Activated CD8-positive, alpha-beta memory T cell treated with anti-CD3 and anti-CD28 coated beads, Interleukin-2, amount 50 U/mL, for 1 hour (primary cell): ENCODE data around the gene PCDH9.

Experiments used
- DNase-seq: peaks from one replicate; pipeline ENCODE4 v3.0.0-alpha.2; 2020; ENCODE audit errors: extremely low read depth

The PCDH9 gene

DNA sequence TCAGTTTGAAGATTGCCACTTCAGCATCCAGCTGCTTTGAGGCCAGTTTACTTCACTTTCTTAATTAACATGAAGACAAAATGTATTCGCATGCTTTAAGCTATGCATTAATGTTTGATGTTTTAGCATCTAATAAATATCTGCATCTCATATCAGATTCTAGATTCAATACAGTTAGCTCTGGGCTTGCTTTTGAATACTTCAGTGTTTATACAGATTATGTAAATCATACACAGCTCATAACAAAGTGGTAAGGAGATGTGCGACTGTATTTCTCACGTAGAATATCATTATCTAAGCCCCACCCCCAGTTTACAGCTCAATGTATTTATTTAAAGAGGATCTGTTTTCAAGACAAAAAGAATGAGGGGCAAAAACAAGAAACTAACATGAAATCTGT, 770.5 kb downstream of the PCDH9 start:
- DNase-seq = no peak

DNA sequence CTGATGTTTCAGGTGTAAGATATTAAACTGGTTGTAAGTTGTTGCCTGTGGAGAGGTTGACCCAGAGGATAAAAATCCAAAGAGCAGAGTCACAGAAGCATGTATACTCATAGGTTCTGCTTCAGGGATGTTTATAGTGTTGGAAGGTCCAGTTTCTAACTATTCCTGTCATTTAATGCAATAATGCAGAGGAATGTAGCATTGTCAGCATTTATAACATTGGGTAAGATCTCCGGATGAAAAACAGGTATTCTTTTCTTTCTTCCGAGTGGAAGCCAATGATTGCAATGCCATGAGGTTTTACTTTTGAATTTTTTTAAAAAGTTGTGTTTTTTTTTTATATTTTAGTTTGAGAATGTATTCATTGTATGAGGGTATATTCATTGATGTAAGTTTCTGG, 771.0 kb downstream of the PCDH9 start:
- DNase-seq = no peak

DNA sequence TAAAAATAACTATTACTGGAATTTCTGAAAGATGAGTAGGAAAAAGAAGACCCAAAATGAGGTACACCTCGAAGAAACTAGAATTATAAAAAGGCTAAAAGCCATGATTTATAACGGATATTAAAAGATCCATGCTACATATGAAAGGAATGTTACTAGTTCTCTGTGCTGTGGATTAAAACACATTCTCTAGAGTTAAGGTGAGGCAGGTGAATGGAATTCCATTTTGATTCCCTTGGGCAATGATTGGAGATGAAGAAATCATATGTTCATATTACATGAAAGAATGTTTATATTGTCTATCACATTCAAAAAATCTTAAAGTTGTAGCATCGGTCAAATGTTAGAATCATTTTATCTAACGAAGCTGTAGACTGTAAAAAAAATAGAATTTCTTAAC, 783.7 kb downstream of the PCDH9 start:
- DNase-seq = no peak

DNA sequence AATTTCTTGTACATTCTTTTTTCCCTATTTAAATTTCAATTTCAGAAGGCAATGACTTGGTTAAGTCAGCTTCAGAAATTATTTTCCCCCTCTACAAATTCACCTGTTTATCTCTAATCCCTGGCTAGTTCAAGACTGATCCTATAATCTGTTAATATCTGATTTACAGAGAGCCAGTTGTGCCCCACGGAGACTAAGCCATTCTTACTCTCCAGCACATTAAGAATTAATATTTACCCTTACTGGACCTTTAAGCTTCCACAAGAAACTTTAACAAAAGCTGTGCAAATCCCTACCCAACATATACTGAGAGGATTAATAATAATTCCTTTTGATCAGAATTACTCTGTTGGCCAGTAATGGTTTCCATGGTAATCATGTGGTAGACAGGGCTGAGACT, 786.2 kb downstream of the PCDH9 start:
- DNase-seq = no peak

DNA sequence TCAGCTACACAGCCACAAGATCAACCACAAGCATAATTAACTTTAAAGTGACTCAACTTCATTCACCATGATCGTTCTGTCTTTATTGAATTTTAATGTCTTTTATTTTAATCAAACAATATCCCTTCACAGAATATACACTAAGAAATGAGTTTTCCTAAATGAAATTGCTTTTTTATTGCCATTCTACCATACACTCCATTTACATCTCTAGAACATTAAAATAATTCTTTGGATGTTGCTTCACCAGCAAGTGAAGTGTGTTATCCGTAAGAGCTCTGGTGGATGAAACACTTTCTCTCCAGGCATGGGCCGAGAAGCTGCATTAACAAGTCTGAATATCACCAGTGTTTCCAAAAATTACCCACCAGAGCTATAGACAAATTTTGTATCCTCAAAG, 789.2 kb downstream of the PCDH9 start:
- no peak for DNase-seq

DNA sequence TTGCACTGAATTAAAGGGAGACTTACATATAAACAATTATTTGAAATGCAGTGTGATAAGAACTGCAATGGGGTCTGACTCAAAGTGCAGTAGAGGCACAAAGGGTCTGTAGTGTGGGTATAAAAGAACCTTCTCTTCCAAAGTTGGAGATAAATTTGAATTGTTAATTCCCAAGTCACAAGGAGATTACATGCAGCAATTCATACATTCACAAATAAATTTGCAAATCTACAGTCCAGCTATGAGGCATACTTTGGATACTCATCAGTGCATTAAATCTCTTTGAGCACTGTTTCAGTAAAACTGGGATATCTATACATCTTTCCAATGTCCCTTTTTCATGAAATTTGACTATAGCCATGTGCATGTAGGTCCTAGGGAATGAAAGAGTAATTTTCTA, 799.4 kb downstream of the PCDH9 start:
- DNase-seq = no peak

DNA sequence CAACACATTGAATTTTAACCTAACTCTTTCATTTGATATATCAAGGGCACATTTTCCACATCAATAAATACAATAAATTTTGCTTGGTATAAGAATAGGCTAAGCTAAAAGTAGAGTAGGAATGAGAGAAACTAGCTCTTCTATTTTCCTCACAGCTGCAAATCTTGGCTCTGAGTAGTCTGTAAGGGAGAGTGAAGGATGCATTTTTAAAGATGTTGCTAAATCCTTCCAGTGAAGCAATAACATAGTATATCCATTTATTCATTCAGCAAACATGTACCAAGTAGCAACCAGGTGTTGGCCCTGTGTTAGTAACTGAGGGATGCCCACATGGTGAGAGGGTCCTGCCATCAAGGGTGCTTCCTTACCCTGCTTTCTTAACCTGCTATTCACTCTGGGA, 799.9 kb downstream of the PCDH9 start:
- no peak for DNase-seq

DNA sequence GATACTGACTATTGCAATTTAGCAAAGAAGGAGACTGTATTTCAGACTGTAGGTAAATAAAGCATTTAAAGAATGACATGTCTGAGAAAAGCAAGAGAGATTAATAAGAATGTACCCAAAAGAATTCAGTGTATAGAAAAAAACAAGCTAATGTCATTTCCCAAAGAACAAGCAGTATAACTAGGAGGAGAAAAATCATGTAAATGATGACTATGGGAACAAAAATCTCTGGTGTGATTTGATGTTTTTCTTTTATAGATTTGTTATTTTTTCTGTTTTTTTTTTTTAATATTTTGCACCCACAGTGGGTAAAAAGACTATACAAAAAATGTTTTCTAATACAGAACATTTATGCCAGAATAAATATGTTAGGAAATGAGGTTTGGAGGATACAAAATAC, 801.0 kb downstream of the PCDH9 start:
- no peak for DNase-seq

DNA sequence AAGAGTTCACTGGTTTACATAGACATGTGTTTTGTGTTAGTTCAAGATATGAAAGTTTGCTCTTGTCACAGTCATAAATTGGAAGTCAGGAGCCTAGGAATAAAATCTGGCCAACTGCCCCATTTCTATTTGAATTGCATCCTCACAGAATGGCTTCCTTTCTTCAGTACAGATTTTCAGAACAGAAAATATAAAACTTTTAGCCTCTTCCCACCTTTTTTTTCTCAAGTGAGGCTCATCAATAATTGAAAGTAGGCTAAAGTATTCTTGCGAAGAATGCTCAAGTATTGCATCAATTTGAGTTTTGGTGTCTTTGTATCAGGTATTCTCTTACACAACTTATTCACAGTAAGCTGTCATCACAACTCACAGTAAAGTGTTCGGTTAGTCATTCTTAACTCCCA, 802.7 kb downstream of the PCDH9 start:
- no peak for DNase-seq

DNA sequence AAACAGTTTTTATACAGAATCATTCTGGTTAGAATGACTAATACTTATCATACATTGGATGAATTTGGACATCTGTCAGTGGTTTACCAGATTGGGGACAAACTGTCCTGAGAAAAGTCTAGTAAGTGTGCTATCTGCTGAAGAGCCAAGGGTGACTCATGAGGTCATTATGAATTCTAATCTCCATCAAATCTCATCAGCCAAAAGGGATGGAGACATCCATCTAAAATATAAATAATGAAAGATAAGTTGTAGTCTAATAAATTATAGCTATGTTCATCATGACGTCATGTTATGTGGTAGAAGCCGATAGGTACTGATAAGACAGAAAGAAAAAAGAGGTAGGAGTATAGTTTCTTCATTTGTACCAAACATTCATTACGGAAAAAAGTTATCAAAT, 804.4 kb downstream of the PCDH9 start:
- DNase-seq = no peak

DNA sequence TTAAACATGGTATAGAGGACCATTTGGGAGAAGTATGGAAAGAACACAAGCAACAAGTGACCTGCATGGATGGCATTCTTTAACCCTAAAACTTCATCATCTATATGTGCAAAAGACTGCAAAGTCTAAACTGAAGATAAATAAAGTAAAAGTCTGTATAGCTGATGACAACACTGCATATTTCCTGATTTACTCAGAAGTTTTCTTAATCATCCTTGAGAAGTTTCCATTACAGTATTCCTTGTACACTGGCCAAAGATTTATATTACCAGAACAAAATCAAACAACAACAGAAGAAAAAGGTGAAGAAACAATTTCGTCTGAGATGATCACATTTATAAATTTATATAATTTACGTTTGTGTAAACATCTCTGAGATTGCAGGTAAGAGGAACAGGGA, 805.7 kb downstream of the PCDH9 start:
- no peak for DNase-seq

DNA sequence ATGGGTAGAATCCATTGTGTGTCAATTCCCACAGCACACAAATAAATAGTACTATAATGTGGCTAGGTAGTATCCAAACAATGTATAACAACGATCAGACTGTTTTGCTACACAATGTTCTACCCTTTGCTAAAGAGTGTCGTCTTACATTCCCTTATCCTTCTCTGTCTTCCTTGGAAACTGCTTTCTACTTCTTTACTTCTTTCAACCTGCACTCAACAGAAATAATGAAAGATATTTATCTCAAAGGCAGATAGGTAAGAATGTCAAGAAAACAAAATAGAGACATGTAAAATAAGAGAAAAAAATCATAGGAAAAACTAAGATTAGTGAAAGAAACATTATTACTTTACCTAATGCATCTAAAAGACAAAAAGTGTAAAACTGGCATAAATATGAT, 814.7 kb downstream of the PCDH9 start:
- DNase-seq = no peak

DNA sequence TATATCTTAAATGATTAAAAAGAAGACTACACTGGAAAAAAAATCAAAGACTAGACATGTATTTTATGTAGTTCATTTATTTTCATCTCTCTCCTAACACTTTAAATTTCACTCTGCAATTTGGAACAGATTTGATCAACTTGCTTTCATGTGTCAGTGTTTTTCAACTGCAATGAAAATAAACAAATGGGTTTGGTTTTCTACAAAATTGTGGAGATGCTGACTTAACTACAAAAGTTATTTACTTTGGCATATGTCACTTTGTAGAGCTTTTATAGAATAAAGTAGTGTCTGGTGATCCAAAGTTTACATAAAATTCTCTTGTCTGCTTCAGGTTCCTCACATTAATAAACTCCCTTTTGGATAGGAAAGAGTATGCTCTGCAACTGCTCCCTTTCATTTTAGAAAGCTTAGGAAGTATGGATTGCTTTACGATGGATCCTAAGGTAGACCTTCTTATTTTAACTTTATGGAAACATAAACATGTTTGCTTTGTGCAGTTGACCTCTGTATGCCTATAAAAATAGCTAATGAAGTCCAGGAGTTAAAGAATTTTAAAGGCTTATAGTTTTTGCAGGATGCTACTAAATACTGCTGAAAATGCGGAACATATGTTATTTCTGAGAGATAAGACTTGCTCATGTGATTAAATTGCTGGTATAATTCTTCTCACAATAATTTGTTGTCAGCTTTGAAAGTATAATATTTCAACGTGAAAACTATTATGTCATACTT, 815.9 kb downstream of the PCDH9 start:
- no peak for DNase-seq

DNA sequence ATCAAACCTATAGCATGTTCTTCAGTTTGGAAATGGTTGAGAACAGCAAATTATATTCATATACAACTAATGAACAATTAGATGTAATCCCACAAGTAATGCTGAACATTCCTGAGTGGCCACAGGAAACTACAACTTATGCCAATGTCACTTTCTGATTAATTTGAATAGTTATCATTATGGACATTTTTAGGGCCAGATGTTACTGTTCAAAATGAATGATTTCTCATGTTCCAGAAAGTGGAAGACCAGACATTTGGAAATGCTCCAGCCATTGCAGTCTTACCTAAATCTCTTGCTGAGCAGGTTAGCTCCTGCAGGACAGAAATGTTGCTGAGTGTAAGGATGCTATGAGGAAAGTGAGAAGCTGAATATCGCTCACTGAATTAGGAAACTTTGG, 819.8 kb downstream of the PCDH9 start:
- DNase-seq = no peak

DNA sequence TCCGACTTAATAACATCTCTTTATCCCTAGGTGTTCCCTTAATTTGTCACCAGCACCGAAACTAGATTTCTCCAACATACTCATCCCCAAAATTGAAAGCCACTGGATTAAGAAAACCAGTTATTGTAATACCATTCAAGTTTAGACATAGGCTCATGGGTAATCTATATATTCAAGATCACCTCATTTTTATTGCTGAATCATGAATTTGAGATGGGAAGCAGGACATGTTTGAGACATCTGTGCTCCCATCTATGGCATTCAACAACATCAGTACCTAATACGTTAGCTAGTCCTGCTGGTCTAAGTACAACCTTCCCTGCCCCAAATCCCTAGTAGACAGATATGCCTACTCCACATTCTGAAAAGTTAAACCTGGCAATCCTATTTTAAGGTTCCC, 820.6 kb downstream of the PCDH9 start:
- DNase-seq = no peak

DNA sequence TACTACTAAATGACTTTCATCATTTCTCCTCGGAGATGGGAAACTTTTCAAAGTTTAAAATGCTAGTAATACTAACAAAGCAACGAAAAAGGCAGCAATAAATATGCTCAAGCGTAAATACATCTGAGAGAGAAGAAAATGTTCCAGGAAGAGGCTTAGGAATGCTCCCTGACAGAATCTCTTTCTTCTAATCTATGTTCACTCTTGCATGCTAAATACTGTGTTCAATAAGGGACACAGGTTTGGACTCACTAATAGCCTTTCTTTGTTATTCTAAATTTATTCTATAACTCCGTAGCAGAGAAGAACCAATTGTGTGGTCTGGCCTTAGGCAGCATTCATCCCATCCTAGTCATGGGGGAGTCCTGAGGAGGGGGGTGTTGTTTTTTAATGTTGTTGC, 823.0 kb downstream of the PCDH9 start:
- DNase-seq = no peak

DNA sequence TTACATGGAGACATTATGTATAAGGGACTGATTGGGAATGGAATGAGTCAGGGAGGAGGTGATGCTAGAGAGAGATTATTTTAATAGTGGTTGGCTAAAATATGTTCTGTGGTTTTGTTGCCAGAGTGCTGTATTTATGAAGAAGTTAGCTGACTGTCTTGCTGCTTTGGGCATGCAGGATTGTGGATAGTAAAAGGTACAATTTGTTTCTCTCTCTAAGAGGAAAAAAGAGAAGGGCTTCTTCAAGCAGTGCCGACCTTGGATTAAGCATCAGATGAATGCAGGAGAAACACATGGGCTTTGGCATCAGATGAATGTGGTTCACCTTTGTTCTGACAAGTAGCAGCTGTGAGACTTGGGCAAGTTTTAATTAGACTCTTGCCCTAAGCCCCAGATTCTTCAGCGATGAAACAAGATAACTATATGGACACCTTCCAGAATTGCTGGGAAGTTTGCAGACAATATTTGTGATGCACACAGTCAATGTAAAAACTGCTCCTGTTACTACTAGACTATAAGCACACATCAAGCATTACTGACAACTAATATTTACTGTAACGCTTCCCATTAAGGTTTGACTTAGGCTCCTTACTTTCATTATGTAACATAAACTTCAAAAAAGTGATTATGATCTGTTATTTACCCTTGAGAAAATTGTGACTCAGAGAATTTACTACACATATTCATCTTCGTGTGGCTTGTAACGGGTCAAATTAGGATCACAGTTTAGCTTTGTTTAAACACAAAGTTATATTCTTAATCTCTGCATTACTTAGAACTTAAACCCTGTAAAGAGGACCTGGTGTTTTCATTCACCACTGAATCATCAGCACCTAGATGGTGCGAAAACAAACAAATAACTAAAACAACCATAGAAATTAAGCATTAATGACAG, 824.0 kb downstream of the PCDH9 start:
- DNase-seq = no peak

DNA sequence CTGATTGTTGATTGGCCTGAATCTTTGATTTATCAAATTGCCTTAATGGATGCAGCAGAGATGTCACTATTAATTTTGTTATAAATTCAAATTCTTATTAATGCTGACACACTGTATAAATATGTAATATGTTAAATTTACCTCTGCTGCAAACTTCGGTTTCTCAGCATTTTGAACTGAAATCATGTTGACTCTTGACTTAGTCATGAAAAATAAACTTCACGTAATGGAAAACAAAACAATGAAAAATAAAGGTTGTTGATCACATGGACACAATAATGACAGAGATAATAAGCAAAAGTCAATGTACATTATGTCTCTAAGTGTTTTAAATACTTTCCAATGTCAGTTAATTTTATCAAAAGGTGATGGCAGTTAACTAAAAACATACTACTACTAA, 827.6 kb downstream of the PCDH9 start:
- DNase-seq = no peak

DNA sequence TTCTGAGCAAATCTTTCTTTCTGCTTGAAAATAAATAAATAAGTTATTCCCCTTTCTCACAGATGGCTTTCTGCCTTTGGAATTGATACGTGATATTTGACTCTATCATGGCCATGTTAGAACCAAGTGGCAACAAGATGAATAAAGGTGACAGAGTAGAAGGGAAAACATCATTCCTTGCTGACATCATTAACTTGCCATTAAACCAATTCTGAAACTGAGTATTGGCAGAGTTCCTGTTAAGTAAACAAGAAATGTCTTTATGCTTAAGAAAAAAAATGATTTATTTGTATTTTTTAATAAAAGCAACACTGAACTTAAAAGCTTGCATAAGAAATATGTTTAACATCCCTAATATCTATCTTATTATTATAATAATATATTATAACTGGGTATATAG, 828.1 kb downstream of the PCDH9 start:
- no peak for DNase-seq

DNA sequence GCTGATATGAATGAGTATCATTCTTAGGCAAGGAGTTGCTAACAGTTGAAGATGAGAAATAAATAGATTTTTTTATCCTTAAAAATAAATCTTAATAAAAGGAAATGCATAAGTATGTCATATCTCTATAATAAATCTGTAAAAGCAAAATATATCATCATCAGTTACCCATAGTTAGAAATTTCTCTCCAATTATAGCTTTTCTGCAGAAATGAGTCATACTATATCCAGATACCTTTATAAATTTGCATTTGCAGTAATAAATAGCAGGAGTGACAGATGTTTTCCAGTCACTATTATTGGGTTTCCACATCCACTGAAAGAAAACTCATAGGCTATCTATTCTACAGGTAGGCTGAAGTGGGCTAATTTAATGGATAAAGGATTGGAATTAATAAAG, 829.8 kb downstream of the PCDH9 start:
- no peak for DNase-seq

DNA sequence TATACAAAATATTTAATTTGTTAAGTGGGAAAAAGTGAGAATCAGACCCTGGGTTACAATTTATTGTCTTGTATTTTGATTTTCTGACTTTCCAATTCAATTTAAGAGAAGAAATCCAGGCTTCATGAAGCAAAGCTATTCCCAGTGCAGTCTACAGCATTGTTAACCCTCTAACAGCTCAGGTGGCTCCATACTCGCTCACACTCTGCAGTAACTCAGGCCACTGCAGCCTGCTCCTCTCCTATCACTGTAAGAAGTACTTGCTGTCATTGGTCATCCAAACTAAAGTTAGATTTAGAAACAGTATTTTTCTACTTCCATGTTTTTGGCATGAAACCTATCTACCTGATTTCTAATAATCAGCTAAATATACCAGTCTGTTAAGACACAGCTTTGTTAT, 830.3 kb downstream of the PCDH9 start:
- no peak for DNase-seq

DNA sequence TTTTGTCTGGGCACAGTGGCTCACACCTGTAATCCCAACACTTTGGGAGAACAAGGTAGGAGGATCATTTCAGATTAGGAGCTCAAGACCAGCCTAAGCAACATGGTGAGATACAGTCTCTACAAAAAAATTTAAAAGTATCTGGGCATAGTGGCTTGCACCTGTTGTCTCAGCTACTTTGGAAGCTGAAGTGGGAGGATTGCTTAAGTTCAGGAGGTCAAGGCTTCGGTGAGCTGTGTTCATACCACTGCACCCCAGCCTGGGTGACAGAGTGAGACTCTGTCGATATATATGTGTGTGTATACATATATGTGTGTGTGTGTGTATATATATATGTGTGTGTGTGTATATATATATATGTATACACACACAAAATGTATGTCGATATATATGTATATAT, 833.0 kb downstream of the PCDH9 start:
- DNase-seq = no peak

DNA sequence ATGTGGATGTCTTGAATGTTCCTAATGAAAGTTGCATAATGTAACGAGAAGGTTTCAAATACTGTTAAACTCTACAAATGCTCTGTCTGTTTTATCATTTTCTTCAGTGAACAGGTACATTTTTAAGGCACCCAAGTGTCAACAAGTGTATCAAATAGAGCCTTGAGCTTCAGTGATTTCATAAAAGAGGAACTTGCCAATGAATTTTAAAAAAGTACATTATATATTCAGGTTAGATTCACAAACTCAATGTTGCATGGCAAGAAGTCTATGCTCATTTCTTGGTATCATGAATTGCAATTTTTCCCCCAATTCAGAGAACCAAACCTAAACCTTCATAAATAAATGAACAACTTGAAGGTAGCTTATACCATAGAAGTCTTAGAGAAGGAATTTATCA, 838.8 kb downstream of the PCDH9 start:
- DNase-seq = no peak
